WTC11 (cell line): ENCODE results near the gene EME2. TPM values are rescaled to one million over a fixed set of nuclear protein-coding genes. Genes with fewer than 3 reads are reported as not detected.
A peak's percentile ranks its signal among the peaks of the same experiment; 100 is the strongest.

Experiments
- ATAC-seq: fragments of 200-7000 bp; cut with Tn5 transposase; 2 replicates; pipeline ENCODE4 v1.10.0; 2021; ENCODE audit warnings: mild to moderate bottlenecking, moderate library complexity
- CTCF ChIA-PET: fragments of 300-600 bp; sonication (Branson Sonifier 250); formaldehyde crosslinking; loops from one replicate; lab custom pipeline; 2021; ENCODE audit warnings: antibody characterized with exemption; lab: Charles Lee
- POLR2A ChIA-PET: fragments of 350-600 bp; sonication (Branson Sonifier 250); formaldehyde crosslinking; loops from one replicate; lab custom pipeline; 2021; ENCODE audit warnings: antibody characterized with exemption; lab: Charles Lee
- DNase-seq: peaks from one replicate; pipeline ENCODE4 v3.0.0; 2021; ENCODE audit warnings: low spot score
- H3K27ac Mint-ChIP-seq: 2 replicates; pipeline ENCODE4 v1.8.0; 2021; ENCODE audit warnings: mixed read lengths
- H3K27me3 Mint-ChIP-seq: 2 replicates; pipeline ENCODE4 v1.8.0; 2021; ENCODE audit warnings: low read depth, mild to moderate bottlenecking, moderate library complexity, mixed read lengths
- H3K36me3 Mint-ChIP-seq: 2 replicates; pipeline ENCODE4 v1.8.0; 2021; ENCODE audit warnings: mixed read lengths
- H3K4me1 Mint-ChIP-seq: 2 replicates; pipeline ENCODE4 v1.8.0; 2022; ENCODE audit warnings: mixed read lengths
- H3K4me3 Mint-ChIP-seq: 2 replicates; pipeline ENCODE4 v1.8.0; 2021; ENCODE audit warnings: mild to moderate bottlenecking, moderate library complexity, mixed read lengths
- H3K9me3 Mint-ChIP-seq: 2 replicates; pipeline ENCODE4 v1.8.0; 2021; ENCODE audit warnings: mixed read lengths
- FOXP1 ChIP-seq: sonication (generic); formaldehyde crosslinking; IDR thresholded peaks from 2 replicates; pipeline ENCODE4 v1.8.0; 2022; ENCODE audit warnings: missing genetic modification reagents, mild to moderate bottlenecking, moderate library complexity, borderline replicate concordance
- NFYB ChIP-seq: sonication (generic); formaldehyde crosslinking; conservative IDR thresholded peaks from 2 replicates; pipeline ENCODE4 v1.8.0; 2022; ENCODE audit warnings: low read depth, missing genetic modification reagents
- PRRX2 ChIP-seq: fragments of 250-450 bp; sonication (Bioruptor Pico); IDR thresholded peaks from 2 replicates; pipeline ENCODE4 v1.8.0; 2021; ENCODE audit warnings: mild to moderate bottlenecking
- TP53 ChIP-seq: sonication (generic); formaldehyde crosslinking; IDR thresholded peaks from 2 replicates; pipeline ENCODE4 v1.8.1; 2023; ENCODE audit warnings: mild to moderate bottlenecking, missing genetic modification reagents
- ZBTB21 ChIP-seq: sonication (generic); formaldehyde crosslinking; IDR thresholded peaks from 2 replicates; pipeline ENCODE4 v1.8.1; 2023; ENCODE audit warnings: mild to moderate bottlenecking, missing genetic modification reagents, borderline replicate concordance
- ZNF138 ChIP-seq: sonication (generic); formaldehyde crosslinking; conservative IDR thresholded peaks from 2 replicates; pipeline ENCODE4 v1.8.1; 2022; ENCODE audit warnings: mild to moderate bottlenecking, moderate library complexity, missing genetic modification reagents
- ZNF263 ChIP-seq: sonication (generic); formaldehyde crosslinking; IDR thresholded peaks from 2 replicates; pipeline ENCODE4 v1.8.1; 2022; ENCODE audit warnings: low read depth, mild to moderate bottlenecking, moderate library complexity, missing genetic modification reagents
- total RNA-seq: library from RNA; stranded (reverse); gene quantifications from 3 replicates; pipeline ENCODE4 v1.2.3, GENCODE V29; 2021
- TF ChIP-seq, protein P1 (sequence below): fragments of 200-600 bp; IDR thresholded peaks from 2 replicates; pipeline ENCODE4 v1.8.0; 2022; ENCODE audit warnings: antibody characterized with exemption
- TF ChIP-seq, protein P2 (sequence below): sonication (generic); formaldehyde crosslinking; IDR thresholded peaks from 2 replicates; pipeline ENCODE4 v1.8.1; 2022; ENCODE audit warnings: low read depth, mild to moderate bottlenecking, moderate library complexity, missing genetic modification reagents, borderline replicate concordance
- TF ChIP-seq, protein P3 (sequence below): sonication (generic); formaldehyde crosslinking; IDR thresholded peaks from 2 replicates; pipeline ENCODE4 v1.8.1; 2022; ENCODE audit warnings: mild to moderate bottlenecking, missing genetic modification reagents, moderate library complexity, borderline replicate concordance
- TF ChIP-seq, protein P4 (sequence below): sonication (generic); formaldehyde crosslinking; IDR thresholded peaks from 2 replicates; pipeline ENCODE4 v1.8.1; 2022; ENCODE audit warnings: low read depth, missing genetic modification reagents, borderline replicate concordance
- TF ChIP-seq, protein P5 (sequence below): sonication (generic); formaldehyde crosslinking; IDR thresholded peaks from 2 replicates; pipeline ENCODE4 v1.8.0; 2022; ENCODE audit warnings: mild to moderate bottlenecking, missing genetic modification reagents
- TF ChIP-seq, protein P6 (sequence below): fragments of 250-450 bp; sonication (Bioruptor Pico); IDR thresholded peaks from 2 replicates; pipeline ENCODE4 v1.9.0; 2021; ENCODE audit warnings: mild to moderate bottlenecking, borderline replicate concordance
- TF ChIP-seq, protein P7 (sequence below): sonication (generic); formaldehyde crosslinking; IDR thresholded peaks from 2 replicates; pipeline ENCODE4 v1.8.1; 2022; ENCODE audit warnings: missing genetic modification reagents, borderline replicate concordance

Gene EME2
- total RNA-seq, 1 experiment from 2014 or later = 23.2 TPM

DNA sequence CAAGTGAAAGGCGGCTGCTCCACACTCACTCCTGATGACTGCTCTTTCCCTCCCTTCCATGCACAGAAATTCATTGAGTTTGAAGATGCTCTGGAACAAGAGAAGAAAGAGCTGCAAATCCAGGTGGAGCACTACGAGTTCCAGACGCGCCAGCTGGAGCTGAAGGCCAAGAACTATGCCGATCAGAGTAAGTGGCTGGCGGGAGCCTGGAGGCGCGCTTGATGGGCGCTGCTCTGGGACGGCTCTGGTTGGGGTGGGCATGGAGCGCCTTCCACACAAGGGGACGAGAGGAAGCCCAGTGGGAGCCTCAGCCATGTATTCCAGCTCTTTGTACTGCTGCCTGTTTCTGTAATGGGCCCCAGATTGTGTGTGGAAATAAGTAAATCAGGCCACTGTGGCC, 48.1 kb upstream of the EME2 start:
- CTCF ChIA-PET = interaction anchor here (0.8 to 2.7 kb wide), 9 partner anchors 9 to 113 kb away, joined by 3 to 45 read pairs (median 8); partner anchors contain the start of genes JPT2, NUBP2 and SPSB3

DNA sequence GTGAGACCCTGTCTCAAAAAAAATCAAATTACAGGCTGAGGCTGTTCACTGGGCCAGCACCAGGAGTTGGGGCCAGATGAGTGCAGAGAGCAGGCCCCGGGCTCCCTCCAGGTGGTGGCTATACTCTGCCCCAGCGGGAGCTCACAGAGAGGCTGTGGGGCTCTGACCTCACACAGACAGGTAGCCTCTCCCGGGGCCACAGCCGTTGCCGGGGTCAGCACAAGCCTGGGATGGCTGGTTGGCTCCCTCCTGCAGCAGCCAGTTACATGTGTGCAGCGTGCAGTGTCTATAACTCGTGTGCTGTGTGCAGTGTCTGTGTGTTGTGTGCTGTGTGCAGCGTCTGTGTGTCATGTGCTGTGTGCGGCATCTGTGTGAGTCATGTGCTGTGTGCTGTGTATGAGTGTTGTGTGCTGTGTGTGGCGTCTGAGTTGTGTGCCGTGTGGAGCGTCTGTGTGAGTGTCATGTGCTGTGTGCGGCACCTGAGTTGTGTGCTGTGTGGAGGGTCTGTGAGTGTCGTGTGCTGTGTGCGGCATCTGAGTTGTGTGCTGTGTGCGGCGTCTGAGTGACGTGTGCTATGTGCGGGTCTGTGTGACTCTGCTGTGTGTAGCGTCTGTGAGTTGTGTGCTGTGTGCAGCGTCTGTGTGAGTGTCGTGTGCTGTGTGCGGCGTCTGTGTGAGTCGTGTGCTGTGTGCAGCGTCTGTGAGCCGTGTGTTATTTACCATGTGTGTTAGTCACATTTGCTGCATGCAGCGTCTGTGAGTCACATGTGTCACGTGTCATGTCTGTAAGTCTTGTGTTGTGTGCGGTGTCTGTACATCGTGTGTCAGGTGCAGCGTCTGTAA, 45.7 kb upstream of the EME2 start:
- ATAC-seq (no peak), DNase-seq (no peak)
- Mint-ChIP-seq H3K4me3 (no peak overlapping the region), H3K27me3 (no peaks in the 10 kb centered on the region), H3K4me1 (no peaks in the 10 kb centered on the region), H3K9me3 (no peaks in the 10 kb centered on the region), H3K27ac (peak overlapping the region; percentile 17; the same call in 1 of the 2 replicates), H3K36me3 (peaks cover 3% of the 10 kb centered on the region; the same call in 1 of the 2 replicates)
- ChIA-PET CTCF (interaction anchor here (1.1 kb wide), 1 partner anchor 21 kb away, joined by 4 read pairs; the partner anchor contains the start of gene MAPK8IP3), POLR2A (no interaction called here)
- TF ChIP-seq, protein P1, sequence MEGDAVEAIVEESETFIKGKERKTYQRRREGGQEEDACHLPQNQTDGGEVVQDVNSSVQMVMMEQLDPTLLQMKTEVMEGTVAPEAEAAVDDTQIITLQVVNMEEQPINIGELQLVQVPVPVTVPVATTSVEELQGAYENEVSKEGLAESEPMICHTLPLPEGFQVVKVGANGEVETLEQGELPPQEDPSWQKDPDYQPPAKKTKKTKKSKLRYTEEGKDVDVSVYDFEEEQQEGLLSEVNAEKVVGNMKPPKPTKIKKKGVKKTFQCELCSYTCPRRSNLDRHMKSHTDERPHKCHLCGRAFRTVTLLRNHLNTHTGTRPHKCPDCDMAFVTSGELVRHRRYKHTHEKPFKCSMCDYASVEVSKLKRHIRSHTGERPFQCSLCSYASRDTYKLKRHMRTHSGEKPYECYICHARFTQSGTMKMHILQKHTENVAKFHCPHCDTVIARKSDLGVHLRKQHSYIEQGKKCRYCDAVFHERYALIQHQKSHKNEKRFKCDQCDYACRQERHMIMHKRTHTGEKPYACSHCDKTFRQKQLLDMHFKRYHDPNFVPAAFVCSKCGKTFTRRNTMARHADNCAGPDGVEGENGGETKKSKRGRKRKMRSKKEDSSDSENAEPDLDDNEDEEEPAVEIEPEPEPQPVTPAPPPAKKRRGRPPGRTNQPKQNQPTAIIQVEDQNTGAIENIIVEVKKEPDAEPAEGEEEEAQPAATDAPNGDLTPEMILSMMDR = no peak
- TF ChIP-seq, protein P2, sequence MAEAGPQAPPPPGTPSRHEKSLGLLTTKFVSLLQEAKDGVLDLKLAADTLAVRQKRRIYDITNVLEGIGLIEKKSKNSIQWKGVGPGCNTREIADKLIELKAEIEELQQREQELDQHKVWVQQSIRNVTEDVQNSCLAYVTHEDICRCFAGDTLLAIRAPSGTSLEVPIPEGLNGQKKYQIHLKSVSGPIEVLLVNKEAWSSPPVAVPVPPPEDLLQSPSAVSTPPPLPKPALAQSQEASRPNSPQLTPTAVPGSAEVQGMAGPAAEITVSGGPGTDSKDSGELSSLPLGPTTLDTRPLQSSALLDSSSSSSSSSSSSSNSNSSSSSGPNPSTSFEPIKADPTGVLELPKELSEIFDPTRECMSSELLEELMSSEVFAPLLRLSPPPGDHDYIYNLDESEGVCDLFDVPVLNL = no peak
- TF ChIP-seq TP53 (CRISPR knock-in tag) = no peak
- TF ChIP-seq ZBTB21 (CRISPR knock-in tag) = no peak
- TF ChIP-seq PRRX2 (CRISPR knock-in tag) = no peak

More for the DNA sequence above, 48.1 kb upstream of the EME2 start:
- Mint-ChIP-seq H3K27ac (no peak overlapping the region), H3K27me3 (no peaks in the 10 kb centered on the region), H3K4me1 (0 out of 2 replicates have a peak, but pooled peaks cover 2% of the 10 kb centered on the region), H3K36me3 (peaks cover 3% of the 10 kb centered on the region; the same call in 1 of the 2 replicates), H3K4me3 (no peak overlapping the region), H3K9me3 (no peaks in the 10 kb centered on the region)
- POLR2A ChIA-PET = no interaction called here
- ATAC-seq (no peak), DNase-seq (no peak)
- TF ChIP-seq, protein P3, sequence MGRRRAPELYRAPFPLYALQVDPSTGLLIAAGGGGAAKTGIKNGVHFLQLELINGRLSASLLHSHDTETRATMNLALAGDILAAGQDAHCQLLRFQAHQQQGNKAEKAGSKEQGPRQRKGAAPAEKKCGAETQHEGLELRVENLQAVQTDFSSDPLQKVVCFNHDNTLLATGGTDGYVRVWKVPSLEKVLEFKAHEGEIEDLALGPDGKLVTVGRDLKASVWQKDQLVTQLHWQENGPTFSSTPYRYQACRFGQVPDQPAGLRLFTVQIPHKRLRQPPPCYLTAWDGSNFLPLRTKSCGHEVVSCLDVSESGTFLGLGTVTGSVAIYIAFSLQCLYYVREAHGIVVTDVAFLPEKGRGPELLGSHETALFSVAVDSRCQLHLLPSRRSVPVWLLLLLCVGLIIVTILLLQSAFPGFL = no peak
- TF ChIP-seq, protein P4, sequence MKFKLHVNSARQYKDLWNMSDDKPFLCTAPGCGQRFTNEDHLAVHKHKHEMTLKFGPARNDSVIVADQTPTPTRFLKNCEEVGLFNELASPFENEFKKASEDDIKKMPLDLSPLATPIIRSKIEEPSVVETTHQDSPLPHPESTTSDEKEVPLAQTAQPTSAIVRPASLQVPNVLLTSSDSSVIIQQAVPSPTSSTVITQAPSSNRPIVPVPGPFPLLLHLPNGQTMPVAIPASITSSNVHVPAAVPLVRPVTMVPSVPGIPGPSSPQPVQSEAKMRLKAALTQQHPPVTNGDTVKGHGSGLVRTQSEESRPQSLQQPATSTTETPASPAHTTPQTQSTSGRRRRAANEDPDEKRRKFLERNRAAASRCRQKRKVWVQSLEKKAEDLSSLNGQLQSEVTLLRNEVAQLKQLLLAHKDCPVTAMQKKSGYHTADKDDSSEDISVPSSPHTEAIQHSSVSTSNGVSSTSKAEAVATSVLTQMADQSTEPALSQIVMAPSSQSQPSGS (CRISPR knock-in tag) = no peak
- TF ChIP-seq FOXP1 (CRISPR knock-in tag) (no peak), NFYB (CRISPR knock-in tag) (no peak), ZNF263 (CRISPR knock-in tag) (no peak), ZNF138 (CRISPR knock-in tag) (no peak)
- TF ChIP-seq, protein P5, sequence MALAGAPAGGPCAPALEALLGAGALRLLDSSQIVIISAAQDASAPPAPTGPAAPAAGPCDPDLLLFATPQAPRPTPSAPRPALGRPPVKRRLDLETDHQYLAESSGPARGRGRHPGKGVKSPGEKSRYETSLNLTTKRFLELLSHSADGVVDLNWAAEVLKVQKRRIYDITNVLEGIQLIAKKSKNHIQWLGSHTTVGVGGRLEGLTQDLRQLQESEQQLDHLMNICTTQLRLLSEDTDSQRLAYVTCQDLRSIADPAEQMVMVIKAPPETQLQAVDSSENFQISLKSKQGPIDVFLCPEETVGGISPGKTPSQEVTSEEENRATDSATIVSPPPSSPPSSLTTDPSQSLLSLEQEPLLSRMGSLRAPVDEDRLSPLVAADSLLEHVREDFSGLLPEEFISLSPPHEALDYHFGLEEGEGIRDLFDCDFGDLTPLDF (CRISPR knock-in tag) = no peak
- TF ChIP-seq, protein P6, sequence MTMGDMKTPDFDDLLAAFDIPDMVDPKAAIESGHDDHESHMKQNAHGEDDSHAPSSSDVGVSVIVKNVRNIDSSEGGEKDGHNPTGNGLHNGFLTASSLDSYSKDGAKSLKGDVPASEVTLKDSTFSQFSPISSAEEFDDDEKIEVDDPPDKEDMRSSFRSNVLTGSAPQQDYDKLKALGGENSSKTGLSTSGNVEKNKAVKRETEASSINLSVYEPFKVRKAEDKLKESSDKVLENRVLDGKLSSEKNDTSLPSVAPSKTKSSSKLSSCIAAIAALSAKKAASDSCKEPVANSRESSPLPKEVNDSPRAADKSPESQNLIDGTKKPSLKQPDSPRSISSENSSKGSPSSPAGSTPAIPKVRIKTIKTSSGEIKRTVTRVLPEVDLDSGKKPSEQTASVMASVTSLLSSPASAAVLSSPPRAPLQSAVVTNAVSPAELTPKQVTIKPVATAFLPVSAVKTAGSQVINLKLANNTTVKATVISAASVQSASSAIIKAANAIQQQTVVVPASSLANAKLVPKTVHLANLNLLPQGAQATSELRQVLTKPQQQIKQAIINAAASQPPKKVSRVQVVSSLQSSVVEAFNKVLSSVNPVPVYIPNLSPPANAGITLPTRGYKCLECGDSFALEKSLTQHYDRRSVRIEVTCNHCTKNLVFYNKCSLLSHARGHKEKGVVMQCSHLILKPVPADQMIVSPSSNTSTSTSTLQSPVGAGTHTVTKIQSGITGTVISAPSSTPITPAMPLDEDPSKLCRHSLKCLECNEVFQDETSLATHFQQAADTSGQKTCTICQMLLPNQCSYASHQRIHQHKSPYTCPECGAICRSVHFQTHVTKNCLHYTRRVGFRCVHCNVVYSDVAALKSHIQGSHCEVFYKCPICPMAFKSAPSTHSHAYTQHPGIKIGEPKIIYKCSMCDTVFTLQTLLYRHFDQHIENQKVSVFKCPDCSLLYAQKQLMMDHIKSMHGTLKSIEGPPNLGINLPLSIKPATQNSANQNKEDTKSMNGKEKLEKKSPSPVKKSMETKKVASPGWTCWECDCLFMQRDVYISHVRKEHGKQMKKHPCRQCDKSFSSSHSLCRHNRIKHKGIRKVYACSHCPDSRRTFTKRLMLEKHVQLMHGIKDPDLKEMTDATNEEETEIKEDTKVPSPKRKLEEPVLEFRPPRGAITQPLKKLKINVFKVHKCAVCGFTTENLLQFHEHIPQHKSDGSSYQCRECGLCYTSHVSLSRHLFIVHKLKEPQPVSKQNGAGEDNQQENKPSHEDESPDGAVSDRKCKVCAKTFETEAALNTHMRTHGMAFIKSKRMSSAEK (CRISPR knock-in tag) = no peak
- TF ChIP-seq, protein P7, sequence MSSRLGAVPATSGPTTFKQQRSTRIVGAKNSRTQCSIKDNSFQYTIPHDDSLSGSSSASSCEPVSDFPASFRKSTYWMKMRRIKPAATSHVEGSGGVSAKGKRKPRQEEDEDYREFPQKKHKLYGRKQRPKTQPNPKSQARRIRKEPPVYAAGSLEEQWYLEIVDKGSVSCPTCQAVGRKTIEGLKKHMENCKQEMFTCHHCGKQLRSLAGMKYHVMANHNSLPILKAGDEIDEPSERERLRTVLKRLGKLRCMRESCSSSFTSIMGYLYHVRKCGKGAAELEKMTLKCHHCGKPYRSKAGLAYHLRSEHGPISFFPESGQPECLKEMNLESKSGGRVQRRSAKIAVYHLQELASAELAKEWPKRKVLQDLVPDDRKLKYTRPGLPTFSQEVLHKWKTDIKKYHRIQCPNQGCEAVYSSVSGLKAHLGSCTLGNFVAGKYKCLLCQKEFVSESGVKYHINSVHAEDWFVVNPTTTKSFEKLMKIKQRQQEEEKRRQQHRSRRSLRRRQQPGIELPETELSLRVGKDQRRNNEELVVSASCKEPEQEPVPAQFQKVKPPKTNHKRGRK = no peak
